Measurements from ENCODE around the gene NOC2L.
"Not testable (repeated sequence)": the region's sequence is repeated elsewhere in the genome, so short reads cannot be mapped to it uniquely, and the experiment has no call there.

Gene NOC2L

DNA sequence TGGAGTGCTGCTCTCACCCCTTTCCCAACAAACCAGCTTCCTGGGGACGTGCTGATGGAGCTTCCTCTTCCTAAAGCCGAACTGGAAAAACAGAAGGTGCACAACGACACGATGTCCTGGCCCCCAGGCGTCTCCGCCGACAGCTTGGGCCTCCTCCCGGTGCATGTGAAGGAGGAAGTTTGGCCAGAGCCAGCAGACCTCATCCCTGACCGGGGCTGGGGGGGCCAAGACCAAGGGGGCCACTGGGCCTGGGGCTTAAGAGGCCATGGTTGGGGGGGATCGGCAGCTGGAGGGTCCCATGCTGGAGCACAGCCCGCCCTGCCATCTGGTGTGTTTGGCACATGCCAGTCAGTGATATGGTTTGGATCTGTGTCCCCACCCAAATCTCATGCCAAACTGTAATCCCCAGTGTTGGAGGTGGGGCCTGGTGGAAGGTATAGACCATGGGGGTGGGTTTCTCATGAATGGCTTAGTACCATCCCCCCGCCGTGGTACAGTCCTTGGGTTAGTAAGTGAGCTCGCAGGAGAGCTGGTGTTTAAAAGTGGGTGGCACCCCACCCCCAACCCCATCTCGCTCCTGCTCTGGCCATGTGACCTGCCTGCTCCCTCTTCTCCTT is 34.4 kb upstream of the NOC2L start:
- DNase-seq, result no peak

DNA sequence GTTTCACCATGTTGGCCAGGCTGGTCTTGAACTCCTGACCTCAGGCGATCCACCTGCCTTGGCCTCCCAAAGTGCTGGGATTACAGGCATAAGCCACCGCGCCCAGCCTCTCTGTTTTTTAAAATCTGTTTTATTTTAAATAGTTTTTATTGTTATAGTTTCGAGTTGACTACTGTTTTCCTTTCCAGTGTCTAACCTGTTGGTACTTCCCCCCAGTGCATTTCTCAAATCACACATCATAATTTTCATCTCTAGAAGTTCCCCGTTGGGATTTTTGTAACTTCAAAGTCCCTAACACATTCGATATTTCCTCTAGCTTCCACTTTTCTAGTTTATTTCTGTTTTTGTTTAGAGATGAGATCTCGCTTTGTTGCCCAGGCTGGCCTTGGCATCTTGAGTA is 33.3 kb upstream of the NOC2L start:
- DNase-seq, result no peak

DNA sequence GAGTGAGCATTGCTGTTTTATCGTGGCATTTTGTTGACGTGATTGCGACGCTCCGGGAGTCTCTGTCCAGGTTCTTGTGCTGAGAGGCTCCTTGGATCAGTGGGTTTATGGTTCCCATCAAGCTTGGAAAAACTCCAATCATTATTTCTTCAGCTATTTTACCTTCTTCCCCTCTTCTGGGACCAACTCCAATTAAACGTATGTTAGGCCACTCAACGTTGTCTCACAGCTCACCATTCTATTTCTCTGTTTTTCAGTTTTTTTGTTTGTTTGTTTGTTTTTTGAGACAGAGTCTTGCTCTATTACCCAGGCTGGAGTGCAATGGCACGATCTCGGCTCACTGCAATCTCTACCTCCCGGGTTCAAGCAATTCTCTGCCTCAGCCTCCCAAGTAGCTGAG is 32.8 kb upstream of the NOC2L start:
- DNase-seq, result no peak

DNA sequence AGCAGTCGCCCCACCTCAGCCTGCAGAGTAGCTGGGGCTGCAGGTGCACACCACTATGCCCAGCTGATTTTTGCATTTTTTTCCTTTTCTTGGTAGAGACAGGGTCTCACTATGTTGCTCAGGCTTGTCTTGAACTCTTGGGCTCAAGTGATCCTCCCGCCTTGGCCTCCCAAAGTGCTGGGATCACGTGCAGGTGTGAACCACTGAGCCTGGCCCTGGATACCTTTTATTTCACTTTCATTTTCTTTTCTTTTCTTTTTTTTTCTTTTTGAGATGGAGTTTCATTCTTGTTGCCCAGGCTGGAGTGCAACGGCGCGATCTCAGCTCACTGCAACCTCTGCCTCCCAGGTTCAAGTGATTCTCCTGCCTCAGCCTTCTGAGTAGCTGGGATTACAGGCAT is 32.2 kb upstream of the NOC2L start:
- not testable (repeated sequence) for DNase-seq

DNA sequence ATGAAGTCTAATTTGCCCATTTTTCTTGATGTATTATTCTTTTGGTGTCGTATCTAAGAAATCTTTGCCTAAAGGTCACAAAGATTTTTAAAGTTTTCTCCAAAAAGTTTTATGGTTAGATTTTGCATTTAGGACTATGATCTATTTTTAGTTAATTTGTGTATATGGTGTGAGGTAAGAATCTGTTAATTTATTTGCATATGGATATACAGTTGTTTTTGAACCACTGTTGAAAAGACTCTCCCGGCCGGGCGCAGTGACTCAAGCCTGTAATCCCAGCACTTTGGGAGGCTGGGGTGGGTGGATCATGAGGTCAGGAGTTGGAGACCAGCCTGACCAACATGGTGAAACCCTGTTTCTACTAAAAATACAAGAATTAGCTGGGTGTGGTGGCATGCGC is 29.0 kb upstream of the NOC2L start:
- DNase-seq, result not testable (repeated sequence)

DNA sequence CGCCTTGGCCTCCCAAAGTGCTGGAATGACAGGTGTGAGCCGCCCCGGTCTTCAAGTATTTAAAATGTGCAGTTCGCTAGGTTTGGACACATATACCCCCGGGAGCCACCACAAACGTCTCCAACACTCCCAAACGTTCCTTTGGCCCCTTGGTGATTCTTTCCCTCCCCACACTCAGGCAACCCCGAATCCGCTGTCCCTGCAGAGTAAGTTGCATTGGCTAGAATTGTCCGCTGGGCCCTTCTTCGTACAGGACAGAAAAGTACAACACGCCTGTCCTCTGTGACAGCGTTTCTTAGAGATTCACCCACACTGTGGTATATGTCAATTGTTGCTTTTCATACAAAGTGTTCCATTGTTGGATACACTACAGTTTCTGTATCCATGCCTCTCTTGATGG is 26.1 kb upstream of the NOC2L start:
- no peak for DNase-seq

DNA sequence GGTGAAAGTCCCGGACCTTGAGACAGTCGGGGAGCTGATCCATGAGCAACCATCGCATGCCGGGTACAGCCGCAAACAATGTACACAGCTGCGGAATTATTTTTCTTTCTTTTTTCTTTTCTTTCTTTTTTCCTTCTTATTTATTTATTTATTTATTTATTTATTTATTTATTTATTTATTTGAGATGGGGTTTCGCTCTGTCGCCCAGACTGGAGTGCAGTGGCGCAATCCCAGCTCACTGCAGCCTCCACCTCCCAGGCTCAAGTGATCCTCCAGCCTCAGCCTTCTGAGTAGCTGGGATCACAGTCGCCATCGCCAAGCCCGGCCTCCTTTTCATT is 25.4 kb upstream of the NOC2L start:
- DNase-seq, result no peak

DNA sequence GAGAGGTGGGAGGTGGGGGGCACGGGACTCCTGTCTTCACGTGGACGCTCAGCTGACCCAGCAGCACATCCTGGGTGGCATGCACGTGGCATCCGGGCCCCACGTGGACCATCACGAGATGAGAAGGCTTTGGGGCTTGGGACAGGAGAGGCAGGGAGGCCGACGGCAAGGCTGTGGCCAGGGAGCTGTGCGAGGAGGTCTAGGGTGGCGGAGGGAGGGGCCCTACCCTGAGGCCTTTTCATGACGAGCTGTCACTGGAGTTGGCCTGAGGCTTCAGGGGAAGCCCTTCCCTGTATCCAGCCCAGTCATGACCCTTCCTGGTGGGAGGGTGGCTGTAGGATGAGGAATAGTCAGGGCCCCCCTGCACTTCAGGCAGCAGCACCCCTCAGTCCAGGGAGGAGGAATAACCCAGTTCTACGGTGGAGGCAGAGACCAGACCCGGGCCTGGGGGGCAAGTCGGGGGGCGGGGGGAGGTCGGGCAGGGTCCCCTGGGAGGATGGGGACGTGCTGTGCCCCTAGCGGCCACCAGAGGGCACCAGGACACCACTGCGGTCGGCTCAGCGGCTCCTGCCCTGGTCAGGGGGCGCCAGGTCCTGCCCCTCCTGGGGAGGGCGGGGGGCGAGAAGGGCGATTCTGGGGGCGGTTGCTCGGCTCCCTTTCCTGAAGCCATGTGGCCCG is 24.9 kb upstream of the NOC2L start:
- DNase-seq, result peak; percentile 56 to 66

DNA sequence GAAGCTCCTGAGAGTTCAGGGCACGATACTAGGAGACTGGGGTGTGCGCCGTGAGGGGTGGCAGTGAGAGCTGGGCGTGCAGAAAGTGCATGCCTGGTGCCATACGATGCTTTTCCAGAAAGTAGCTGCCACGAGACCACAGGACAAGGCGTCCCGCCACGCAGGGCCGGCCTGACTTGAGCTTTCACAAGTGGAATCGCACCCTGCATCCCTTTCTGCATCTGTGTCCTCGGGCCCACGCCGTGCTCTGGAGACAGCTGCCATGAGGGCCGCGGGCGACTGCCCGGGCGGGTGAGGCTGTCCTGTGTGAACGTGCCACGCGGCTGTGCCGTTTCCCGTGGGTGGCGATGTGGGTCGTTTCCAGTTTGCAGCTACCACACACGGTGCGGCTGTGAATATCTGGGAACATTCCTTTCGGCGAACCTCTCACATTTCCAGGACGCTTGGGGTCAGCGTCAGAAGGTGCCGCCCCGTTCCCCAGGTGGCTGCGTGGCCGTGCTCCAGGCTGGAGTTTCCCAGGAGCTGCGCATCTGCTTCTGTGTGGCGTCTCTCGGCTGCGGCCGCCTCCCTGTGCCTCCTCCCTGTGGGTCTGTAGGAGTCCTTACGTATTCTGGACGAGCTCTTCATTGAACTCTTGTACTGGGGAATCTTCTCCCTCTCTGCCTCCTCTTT is 23.8 kb upstream of the NOC2L start:
- no peak for DNase-seq

DNA sequence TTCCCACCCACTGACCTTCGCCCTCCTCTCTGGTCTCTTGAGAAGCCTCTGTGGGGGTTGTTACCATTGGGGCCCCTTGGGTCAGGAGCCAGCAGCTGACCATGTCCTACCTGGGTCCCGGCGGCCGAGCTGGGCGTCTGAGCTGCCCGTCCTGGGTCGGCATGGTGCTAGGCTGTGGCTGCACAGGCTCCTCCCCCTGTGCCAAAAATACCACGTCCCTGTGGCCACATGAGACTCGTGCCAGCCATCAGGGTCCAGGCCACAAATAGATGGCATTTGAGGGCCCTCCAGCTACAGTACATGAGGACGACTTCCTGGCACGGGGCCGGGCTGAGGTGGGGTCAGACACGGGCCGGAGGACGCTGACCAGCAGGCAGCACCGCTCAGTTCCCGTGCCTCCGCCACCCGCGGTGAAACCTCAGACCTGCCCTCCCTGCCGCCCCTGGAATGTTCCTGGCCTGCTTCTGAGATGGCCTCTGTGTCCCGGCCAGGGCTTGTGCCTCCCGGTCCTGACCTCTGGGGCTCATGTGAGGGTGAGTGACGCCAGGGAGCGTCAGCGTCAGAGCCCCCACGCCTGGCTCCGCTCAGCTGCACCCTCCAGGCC is 23.0 kb upstream of the NOC2L start, which contains the start of gene PERM1:
Gene PERM1 (minus strand): TSS at position 139 of the 604 bp plus-strand sequence. CDS start 1,064 bp downstream, outside the sequence.
- no peak for DNase-seq

DNA sequence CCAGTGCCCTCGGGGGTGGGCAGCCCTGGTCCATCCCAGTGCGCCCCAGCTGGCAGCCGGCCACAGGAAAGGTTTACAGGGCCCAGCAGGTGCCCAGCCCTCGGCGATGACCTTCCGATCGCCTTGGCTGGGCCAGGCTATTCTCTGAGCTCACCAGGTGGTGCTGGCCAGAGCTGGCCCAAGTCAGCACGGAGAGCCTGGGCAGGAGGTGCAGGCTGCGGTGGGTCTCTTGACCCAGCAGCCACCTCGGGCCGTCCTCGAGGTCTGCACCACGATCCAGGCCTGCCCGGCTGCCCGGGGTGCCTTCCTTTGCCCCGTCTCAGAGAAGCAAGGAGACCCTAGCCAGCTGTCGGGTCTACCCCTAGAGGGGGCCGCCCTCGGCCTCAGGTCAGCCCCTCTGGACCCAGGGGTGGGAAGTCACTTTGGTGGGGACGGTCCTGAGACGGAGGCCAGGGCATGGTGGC is 22.5 kb upstream of the NOC2L start:
- no peak for DNase-seq

DNA sequence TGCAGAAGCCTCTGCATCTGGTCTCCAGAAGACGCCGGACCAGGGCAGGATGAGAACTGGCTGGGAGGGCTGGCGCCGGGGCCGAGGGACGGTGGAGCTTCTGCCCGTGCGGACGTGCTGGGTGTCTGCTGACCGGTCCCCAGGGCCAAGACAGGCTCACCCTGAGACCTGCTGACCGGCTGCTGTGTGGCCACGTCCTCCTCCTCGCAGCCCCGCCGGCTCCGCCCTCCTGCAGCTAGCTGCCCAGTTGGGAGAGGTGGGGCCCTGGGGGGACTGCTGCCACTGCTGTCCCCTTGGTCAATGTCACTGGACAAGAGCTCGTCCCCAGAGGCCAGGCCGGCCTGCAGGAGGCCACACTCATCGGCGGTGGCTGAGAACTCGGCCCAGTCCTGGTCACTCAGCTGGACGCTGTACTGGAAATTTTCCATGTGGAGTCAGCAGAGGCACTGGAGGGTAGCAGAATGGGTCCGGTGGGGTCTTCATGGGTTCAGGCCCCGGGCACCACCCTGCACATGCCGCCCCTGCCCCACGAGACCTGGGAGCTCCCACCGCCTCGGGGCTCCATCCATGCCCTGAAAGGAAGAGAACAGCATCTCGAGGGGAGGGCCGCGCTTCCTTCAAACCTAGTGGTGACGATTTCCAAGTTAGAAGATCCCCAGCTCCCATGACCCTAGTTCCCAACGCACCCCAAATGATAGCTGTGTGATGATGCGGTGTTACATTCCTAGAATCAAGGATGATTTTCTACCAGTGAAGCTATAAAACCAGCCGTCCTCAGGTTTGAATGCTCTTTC is 21.7 kb upstream of the NOC2L start:
- DNase-seq, result no peak

DNA sequence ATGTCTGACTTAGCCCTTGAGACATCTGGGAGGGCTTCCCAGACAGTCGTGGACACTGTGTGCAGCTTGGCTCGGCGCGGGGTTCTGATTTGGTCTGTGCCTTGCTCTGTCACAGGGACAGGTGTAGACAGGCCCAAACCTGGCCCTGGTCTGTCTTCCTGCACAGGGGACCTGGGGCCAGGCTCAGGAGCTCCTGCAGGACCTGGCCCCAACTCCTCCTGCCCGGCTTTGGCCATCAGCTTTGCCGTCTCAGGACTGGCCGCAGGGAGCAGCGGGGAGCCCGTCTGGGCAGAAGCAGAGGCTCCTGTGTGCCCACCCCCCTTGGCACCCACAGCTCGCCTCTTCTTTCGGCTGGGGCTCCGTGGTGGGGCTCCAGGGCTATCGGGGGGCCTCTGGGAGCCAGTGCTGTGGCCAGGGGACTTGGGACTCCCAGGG is 21.1 kb upstream of the NOC2L start:
- DNase-seq, result no peak

DNA sequence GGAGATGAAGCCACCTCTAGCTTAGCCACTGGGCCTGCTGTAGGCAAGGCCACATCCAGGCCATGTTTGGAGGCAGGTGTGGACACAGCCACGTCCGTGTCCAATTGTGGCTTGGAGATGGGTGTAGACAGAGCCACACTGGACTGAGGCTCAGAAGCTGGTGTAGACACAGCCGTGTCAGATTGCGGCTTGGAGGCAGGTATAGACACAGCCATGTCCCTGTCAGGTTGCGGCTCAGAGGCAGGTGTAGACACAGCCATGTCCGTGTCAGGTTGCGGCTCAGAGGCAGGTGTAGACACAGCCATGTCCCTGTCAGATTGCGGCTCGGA is 20.7 kb upstream of the NOC2L start:
- DNase-seq, result no peak

DNA sequence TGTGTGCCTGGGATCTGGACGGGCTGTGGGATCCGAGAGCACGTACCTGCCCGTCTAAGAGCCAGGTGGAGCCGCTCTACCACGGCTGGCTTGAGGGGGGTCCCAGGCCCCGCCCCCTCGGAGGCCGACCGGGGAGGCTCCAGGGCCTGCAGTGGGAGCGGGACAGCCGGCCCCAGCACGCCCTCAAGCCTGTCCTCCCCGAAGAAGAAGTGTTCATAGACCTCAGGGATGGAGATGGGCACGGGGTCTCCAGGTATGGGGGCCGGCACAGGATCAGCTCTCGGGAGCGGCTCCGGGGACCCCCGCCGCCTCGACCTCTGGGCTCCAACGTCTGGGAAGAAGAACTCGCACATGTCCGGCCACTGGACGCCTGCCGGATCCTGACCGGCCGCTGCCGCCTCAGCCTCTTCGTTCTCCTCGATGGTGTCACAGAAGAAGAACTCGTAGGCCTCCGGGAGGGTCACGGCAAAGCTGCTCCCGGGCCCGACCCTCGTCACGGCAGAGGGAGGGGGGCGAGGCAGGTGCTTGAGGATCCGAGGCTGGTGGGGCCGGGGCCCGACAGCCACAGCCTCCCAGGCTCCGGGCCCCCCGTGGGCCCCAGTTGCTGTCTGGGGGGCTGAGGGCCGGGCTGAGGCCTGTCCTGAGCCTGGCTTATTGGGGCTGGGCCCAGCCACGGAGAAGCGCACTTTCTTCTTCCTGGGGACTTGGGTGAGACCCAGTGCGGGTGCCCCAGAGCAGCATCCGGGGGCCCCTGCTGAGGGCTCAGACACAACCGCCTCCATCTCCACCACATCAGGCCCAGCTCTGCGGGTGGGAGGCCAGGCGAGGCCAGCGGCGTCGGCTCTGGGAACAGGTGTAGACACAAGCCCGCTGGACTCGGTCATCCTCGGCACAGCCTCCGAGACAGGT is 20.0 kb upstream of the NOC2L start:
- DNase-seq, result no peak

DNA sequence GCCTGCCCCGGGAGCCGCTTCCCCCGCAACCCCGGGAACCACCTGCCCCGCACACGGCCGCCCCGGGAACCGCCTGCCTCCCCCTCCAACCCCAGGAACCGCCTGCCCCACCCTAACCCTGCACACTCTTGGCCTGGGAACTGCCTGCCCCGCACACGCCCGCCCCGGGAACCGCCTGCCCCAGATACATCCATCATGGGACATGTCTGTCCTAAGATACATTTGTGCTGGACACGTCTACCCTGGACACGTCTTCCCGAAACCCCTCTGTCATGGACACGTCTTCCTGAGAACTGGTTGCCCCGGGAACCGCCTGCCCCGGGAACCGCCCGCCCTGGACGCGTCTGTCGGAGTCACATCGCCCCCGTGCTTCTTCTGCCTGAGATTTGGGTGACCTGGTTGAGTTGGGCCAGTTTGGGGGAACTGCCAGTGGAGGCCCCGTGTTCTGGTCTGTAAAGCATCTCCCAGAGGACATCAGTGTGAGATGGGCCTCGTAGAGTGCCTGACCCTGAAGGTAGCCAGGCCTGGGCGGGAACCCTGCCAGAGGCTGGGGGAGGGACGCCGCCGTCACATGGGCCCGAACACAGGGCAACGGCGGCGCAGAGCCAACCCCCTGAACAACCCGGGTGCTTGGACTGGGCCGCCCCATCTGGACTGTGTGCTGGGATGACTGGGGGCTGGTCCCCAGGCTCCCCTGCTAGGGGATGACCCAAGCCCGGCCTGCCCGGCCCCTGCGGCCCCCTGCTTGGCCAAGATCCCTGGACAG is 19.2 kb upstream of the NOC2L start:
- DNase-seq, result no peak

DNA sequence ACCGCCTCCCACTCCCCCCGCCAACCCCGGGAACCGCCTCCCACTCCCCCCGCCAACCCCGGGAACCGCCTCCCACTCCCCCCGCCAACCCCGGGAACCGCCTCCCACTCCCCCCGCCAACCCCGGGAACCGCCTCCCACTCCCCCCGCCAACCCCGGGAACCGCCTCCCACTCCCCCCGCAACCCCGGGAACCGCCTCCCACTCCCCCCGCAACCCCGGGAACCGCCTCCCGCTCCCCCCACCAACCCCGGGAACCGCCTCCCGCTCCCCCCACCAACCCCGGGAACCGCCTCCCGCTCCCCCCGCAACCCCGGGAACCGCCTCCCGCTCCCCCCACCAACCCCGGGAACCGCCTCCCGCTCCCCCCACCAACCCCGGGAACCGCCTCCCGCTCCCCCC is 17.7 kb upstream of the NOC2L start:
- DNase-seq, result not testable (repeated sequence)

DNA sequence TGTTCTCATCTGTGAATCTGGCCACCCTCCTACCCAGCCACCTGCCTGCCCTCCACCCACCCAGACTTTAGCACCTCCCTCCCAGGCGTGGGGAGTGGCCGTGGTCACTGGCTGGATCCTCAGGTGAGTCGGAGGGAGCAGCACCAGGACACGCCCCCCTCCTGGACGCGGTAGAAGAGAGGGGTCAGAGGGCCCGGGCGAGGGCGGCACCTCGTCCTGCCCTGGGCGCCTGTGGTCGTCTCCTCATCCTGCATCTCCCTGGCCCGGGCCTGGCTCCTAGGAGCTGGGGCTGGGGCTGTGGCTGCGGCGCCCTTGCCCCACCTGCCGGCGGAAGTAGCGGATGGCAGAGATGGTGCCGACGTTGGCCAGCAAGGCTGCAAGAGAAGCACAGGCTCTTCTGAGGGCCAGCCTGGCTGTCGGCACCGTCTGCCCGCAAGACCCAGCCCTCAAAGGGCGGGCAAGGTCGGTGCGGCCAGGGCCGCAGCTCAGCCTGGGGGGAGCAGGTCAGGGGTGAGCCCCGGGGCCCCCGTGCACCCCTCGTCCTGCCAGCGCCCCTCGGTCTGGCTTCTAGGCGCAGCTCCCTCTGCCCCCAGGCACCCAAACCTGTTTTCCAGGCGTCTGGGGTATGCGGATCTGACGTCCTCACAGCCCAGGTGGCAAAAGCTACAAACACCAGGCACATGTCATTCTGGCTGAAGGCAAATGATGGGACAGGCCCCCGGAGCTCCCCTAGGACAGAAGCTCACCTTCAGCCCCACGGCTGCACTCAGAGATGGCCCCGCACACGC is 17.0 kb upstream of the NOC2L start:
- DNase-seq, result peak; percentile 52 to 67

DNA sequence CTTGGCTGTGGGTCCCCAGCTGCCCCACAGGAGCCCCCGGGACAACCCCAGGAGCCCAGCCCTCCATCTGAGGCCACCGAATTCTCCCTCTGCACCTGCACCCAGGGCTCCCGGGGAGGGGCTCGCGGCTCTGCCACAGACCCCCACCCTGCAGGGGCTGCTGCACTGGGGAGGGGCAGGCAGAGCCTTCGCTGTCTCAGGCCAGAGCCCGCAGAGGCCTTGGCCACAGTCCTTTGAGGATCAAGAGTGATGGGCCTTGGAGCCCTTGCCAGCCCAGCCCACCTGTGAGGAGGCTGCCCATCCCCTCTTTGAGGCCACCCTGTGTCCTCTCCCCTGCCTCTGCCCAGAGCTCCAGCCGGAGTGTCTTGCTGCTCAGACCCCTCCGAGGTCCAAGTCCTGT is 16.3 kb upstream of the NOC2L start:
- no peak for DNase-seq

DNA sequence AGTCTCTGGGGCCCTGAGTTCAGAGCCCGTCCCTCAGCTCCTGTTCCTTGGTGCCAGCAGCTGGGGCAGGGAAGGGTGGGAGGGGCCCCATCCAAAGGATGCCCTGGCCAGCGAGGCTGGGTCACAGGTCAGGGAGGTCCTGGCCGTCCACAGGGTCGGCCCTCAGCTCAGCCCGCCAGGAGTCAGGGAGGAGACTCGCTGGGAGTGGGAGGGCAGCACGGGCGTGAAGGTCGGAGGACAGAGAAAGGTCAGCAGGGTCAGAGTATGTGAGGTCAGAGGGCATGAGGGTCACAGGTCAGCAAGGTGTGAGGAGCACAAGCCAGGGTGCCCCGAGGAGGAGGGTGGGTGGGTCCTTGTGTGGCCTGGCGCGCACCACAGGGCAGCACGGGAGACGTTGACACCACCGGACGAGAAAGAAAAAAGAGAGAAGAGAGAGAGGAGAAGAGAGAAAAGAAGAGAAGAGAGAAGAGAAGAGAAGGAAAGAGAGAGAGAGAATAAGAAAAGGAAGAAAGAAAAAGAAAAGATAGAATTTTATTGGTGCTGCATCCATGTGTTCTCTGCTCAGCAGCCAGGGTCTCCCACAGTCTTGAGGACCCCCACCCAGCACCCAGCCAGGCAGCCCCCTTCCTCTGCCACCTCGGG is 15.8 kb upstream of the NOC2L start:
- no peak for DNase-seq
